ENCODE results near the gene DEPP1.

The DEPP1 gene

DNA sequence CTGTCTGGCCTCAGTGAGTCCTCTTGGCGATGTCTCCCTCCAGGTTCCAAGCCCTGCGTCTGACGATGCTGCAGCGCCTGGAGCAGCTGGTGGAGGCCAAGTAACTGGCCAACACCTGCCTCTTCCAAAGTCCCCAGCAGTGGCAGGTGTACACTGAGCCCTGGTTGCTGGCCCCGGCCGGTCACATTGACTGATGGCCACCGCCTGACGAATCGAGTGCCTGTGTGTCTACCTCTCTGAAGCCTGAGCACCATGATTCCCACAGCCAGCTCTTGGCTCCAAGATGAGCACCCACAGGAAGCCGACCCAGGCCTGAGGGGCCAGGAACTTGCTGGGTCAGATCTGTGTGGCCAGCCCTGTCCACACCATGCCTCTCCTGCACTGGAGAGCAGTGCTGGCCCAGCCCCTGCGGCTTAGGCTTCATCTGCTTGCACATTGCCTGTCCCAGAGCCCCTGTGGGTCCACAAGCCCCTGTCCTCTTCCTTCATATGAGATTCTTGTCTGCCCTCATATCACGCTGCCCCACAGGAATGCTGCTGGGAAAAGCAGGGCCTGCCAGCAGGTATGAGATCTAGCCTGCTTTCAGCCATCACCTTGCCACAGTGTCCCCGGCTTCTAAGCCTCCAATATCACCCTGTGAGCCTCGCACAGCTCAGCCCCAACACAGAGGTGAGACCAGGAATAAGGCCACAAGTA lies 14.8 kb upstream of the DEPP1 start:
- peak in 1 of 2 donors; percentile 11 for DNase-seq

DNA sequence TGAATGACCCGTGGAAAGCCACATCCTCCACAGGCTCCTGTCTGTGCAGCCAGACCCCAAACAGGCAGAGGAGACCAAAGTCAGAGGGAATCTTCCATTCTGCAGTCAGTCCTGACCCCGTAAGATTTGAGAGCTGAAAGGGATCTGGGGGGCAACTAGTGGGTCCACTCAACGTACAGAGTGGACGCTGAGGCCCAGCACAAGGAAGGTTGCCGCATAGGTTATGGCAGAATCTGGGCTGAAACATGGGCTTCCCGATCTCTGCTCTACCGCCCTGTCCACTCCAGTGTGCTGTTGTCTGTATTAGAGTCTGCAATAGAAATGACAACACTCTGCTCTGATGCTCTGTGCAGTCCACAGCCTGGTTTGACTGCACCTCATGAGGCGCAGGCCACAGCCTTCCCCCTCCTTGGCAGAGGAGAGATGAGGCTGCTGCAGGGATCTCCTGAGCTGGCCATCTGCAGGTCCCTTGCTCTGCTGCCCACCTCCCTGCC lies 14.2 kb upstream of the DEPP1 start:
- DNase-seq: peak in 1 of 2 donors; percentile 8

DNA sequence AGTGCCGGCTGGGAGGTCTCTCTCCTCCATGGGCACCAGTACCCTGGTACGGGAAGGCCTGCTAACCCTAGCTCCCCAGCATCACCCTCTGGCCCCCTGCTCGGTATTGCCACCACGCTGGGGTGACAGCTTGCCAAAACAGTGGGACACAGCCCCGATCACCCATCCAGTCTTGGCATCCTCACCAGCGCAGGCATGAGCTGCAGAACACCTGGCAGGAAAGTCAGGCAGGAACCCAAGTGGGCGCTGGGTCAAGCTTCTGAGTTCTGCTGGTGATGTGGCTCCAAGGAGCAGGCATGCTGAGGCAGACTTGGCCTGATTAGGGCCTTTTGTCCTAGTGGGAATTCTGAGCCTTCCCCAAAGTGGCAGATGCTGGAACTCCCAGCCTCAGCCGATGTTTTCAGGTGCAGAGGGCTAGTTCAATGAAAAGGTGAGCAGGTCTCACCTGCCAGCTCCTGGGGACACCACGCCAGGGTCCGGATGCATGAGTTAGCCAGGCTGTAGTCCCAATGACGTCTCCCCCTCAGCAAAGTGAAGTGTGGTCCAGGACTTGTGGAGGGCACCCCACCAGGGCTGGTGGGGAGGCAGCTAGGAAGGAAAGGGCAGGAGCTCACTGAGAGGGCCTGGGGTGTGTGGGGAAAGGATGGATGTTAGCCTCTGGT lies 13.6 kb upstream of the DEPP1 start:
- DNase-seq: peak in 1 of 2 donors; percentile 13

DNA sequence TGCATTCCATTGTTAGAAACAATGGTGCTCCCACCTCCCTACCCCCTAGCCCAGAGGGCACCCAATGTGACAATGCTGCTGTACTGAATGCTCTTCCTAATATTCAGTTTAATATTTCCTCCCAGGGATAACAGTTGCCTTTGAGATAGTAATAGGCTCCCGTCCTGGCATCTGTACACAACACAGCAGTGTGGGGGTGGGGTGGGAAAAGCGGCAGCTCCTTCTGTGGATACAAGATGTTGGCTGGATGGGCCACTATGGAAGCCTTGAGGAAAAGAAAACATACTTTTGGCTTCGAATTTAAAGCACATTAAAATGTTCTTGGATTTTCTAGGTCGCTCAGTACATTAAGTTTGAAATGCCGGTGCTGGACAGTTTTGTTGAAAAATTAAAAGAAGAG lies 13.0 kb upstream of the DEPP1 start:
- DNase-seq: no peak

DNA sequence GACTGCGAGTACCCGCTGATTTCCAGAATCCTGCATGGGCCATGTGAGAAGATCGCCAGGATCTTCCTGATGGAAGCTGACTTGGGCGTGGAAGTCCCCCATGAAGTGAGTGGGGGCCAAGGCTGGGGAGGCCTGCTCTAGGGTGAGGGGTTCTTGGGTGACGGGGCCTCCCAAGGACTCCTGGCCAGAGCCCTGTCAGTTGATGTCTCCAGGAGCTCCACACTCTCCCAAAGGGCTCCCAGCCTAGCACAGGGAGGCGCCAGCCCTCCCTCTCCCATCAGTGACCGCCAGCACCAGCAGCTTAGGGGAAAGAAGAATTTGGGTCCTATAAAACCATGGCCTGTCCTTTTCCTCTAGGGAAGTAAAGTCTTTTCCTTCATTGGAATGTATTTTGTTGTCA lies 12.4 kb upstream of the DEPP1 start:
- DNase-seq: peak in 1 of 2 donors; percentile 4

DNA sequence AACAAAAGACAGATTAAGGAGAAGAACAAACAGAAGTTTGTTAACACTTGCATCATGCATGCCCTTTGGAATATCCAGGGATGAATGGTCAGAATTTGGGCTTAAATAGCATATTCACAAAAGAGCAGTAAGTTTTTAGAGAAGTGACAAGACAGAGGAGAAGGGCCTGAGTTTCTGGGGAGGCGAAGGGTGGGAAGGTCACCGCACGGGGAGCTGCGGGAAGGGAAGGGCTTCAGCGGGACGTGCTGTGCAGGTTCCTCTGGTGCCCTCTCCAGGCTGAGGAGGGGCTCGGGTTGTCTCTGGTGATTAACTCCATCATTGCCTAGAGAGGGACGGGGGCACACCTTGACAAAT lies 11.7 kb upstream of the DEPP1 start:
- DNase-seq: peak in 1 of 2 donors; percentile 13

DNA sequence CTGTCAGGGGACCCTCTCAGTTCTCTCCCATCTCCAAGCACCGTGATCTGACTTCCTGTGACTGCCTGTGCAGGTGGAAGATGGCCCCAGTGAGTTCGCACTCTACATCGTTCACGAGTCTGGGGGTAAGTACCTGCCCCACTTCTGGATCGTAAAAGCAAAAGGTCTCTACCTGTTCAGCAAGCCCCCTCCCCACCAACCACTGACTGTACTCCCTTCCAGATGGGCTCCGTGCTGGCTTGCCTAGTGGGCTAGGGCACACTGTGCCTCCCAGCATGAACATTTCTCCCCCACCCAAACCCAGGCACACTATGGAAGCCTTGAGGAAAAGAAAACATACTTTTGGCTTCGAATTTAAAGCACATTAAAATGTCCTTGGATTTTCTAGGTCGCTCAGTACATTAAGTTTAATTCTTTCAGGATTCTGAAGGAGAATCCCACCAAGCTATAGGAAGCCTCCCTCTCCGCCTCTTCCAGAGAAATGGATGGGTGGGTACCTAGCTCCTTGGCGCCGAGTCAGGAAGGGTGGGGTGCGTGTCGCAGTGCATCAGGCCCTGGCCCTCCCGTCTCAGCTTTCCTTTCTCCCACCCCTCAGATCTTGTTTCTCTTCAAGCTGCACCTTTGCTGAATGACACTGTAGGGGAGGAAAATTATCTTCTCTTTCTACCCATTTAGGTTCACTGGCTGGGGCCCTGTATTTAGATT lies 11.1 kb upstream of the DEPP1 start:
- peak in 1 of 2 donors; percentile 6 for DNase-seq

DNA sequence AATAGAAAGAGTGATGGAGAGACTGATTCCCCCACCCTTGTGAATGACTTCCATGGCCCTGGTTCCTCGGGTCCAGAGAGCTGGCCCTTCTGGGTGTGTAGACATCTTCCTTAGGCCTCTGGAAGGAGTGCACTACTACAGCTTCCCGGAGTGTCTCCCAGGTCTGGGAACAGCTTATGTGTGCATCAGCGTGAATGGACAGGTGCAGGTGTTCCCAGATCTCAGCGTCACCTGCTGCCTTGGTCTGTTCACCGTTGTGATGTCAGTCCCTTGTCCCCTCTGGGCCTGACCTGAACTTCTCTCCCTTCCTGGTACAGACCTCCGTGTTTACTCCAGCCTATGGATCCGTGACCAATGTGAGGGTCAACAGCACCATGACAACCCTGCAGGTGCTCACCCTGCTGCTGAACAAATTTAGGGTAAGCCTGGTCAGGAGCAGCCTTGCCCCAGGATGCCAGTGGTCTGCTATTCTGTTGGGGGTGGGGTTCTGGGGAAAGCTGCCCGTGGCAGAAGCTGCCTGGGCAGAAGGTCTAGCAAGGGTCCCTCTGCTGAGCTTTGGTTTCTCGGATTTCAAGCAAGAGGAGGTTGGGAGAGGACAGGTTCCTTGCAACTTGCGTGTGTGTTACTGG lies 10.5 kb upstream of the DEPP1 start:
- DNase-seq: peak in 1 of 2 donors; percentile 13

DNA sequence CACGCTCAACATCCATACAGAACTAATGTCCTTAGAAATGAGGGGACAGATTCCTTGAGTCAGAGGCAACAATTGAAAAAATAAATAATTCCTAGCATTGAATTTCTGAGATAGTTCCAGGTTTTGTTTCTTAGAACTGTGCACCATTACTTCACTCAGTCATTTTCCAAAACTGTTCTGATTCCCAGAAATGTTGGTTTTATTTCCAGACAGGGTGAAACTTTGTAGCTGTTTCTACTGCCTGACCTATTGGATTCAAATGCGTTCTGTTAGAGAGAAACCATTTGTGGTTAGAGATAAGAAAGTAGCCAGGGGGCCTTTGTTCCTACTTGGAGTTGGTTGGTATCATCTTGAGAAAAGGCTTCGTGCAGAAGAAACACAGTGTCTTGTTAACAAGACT lies 8.1 kb upstream of the DEPP1 start:
- DNase-seq: no peak

DNA sequence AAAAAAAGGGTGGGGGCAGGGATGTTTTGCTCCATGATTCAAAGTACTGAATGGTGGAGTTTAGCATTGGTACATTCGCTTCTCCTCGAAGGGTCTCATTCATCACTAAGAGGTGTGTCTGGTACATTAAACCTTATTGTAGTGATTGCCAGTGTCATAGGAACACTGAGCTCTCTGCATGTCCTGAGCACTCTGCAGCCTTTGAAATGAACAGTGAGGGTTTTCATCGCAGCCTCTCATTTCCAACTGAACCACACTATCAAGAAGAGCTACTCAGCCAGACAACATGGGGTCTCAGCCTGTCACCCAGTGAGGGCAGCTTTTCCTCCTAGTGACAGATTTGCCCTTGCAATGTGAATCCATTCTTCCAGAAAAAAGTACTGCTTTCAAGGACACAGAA lies 7.6 kb upstream of the DEPP1 start:
- no peak for DNase-seq

DNA sequence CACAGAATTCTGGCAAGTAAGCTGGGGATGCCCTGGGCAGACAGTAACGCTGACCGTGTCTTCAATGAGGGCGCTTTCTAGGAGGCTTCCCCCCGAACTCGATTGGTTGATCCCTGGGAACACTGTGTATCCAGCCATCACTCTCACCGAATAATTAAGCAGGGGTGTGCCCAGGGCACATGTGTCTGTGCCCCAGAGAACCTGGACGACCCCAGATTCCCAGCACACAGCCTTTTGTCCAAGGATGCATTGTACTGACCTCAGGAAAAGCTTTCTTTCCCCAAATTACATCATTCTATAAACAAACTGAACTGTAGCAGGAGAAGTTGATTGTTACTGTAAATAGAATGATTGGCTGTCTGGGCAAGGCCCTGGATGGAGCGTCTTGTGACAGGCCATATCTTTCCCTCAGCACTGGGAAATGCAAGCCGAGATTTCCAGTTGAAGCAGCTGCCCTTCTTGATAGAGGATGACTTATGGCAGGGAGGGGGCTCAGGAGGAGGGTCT lies 6.6 kb upstream of the DEPP1 start:
- DNase-seq: no peak

DNA sequence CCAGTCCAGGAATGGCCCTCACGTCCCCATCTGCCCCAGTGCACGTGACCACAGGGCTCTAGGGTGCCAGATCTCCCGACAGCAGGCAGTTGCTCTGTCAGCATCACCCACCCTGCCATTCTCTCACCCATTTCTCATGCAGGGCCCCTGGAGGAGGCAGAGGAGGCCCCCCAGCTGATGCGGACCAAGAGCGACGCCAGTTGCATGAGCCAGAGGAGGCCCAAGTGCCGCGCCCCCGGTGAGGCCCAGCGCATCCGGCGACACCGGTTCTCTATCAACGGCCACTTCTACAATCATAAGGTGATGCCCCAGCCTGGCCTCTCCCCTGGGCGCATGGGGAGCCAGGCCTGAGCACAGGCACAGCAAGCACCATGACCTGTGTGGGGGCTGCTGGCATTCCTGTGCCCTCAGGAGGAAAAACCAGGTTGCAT lies 6.1 kb upstream of the DEPP1 start:
- no peak for DNase-seq

DNA sequence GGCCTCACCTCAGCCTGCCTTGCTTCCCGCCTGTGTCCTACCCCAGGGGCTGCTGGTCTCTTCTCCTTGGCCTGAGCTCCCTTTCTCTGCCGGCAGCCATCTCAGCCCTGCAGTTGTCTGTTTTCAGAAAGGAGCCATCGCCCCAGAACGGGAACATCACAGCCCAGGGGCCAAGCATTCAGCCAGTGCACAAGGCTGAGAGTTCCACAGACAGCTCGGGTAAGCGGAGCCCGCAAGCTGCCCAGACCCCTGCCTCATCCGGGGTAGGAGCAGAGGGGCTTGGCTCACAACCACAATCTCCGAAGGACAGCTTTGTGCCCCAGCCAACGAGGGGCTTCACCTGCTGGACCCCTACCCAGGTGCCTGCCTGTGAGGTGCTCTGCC lies 5.3 kb upstream of the DEPP1 start:
- no peak for DNase-seq

DNA sequence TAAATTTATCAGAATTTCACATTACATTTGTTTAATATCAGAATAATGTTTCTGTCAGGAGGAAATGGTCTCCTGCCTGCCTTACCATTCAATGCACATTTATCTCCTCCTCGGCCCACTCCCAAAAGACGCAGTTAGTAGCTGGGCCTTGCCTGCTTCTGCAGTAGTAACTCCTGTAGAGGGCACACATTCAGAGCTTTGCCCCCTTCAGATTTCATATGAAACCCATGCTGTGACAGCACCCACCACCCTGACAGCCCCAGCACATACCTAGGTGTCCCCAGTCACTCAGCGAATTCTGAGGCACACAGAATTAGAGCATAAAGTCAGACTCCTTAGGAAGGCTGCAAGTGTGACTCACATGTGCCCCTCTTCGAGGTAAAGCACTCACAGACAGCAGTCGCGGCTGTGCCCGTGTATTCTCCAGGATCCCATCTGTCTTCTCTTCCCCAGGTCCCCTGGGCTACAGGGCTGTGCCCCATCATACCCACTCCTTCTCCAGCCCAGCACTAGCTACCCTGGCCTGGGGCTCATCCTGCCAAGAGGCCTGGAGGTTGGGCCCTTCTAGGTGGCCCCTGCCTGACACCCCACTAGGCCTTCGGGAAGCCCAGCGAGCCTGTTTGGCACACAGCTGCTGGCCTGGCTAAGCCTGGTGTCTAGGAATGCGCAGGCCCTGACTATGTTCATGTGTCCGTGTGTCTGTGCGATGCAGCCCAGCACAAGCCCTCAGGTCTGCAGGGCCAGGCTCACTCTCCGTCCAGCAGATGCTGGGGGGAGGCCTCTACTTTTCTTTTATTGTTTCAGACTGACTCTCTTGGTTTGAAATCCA lies 4.7 kb upstream of the DEPP1 start:
- DNase-seq: no peak

DNA sequence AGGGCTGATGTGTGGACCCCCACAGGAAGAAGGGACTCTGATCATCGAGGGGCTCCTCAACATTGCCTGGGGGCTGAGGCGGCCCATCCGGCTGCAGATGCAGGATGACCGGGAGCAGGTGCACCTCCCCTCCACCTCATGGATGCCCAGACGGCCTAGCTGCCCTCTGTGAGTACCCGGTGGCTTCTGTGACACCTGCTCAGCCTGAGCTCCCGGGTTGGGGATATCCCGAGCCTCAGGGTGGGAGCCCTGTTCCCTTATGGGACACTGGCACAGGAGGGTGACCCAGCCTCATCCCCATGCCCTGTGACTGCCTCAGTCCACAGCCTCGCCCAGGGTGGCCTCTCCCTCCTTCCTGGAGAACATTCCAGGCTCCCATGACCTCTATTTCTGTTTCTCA lies 3.9 kb upstream of the DEPP1 start:
- no peak for DNase-seq

DNA sequence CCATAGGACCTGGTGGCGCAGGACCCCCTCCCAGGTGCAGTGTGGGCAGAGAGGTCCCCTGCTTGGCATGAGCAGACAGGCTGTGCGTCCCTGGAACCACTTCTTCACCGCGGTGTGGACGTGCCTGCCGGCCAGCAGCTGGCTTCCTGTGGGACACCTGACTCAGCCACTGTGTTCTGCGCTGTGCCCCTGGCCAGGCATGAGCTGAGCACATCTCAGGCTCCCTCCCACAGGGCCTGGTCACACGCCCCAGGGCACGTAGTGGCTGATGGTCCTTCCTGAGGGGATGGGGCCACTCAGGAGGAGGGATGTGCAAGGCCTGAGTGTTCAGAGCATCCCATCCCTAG lies 3.5 kb upstream of the DEPP1 start:
- DNase-seq: no peak

DNA sequence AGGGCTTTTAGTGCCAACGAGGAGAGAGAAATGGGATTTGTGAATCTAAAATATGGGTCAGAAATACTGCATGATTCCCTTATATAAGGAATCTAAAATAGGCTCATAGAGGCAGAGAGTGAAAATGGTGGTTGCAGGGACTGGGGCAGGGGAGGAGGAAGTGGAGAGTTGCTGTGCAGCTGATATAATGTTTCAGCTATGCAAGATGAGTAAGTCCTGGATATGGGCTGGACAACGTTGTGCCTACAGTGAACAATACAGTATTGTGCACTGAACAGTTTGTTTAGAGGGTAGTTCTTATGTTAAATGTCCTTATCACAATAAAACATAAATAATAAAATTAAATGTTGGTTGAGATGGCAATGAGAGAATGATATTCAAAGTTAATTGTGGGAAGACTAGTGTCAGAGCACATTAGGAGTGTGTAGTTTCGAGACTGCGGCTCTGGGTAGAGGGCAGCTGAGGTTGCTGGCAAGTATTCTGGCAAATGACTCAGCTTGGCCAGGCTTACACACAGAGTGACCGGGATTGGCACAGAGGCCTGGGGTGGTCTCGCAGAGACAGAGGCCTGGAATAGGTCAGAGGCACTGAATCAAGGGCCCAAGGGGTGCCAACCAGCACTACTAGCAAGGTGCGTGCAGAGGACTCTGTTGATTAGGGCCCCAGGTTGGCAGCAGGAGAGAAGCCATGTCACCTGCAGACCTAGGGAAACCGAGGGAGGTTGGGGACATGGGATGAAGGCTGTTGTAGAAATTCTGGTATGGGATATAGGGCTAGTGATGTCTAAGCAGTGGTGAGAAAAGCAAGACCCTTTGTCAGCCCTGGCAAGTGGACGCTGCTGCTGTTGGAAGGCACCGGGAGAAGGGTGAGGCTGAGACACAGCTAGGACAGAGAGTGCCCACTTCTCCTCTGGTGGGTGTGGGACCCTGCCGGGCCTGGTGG lies 2.8 kb upstream of the DEPP1 start:
- no peak for DNase-seq

DNA sequence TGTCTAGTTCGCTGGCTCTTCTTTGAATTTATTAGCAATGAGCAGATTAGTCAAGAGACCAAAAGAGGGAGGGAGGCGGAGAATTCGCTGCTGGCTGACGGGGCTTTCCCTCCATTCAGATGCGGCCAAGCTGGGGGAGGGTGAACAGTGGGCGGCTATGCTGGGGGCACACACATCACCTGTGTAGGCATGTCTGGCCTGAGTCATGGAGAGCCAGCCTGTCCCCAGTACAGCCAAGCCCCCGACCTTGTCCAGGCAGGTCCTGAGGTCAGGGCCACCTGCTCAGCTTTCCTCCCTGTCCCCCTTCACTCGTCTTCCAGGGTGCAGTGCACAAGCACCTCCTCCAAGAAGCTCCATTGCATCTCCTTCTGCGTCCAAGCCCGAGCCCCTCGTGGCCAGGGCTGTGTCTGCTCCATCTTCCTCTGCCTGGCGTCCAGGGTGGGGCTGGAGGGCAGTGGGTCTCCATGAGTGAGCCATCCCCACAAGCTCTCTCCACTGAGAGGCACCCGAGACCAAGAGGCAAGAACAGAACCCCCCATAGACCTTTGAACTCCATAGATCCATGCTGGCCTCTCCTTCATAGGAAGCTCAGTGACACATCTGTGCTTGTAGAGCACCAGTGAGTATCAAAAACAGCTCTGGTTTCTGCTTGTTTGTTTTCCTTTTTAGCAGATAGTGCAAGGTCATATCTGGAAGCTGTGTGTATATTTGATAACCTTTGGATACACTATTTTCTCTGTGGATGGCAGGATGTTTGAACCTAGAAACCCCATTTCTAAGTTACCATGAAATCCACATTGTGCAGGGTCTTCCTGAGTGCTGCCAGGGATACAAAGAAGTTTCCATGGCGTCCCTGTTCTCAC lies 1.9 kb upstream of the DEPP1 start:
- DNase-seq: no peak

DNA sequence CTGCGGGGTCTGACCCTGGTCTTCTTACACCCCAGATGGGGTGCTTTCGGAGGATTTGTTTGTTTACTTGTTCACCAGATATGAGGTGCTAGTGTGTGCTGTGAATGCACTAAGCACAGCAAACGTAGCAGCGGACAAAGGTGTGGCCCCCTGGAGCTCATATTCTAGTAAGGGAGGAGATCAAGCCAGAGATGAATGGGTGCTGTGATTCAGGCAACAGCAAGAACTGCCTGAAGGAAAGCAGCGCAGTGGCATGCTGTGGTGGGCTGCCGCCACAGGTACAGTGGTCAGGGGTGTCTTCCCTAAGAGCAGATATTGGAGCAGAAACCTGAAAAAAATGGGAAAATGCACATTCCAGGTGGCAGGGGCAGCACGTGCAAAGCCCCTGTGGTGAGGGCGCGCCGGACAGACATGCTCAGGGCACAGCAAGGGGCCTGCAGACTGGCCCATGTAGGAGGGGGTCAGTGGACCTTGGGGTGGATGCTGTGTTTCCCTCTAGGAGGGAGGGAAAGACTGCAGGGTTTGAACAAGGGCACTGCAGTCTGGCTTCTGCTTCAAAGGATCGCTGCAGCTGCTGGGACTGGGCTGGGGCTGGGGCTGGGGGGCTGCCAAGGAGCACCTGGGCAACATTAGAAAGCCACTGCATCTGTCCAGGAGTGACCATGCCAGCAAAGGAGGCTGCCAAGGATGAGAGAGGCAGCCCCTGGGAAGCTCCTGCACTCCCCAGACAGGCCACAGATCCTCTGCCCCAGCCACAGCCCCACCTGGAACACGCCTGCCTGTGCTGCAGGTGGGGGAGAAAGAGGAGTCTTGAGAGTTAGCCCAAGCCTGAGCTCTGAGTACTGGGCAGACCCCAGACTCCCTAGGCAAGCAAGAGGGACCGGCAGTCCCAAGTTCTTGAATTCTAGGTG lies 927 bp upstream of the DEPP1 start:
- no peak for DNase-seq

Measured in stimulated activated CD4-positive, alpha-beta T cell treated with anti-CD3 and anti-CD28 coated beads, Interleukin-2, amount 100 ng/mL, for 24 hours (primary cell).